ENCODE results near the gene POLG. TPM values are rescaled to one million over a fixed set of nuclear protein-coding genes. Genes with fewer than 3 reads are reported as not detected.
A peak's percentile ranks its signal among the peaks of the same experiment; 100 is the strongest.

POLG gene
- total and polyA plus RNA-seq, 8 donors, result 22.7 to 172 (median 54.7) TPM

DNA sequence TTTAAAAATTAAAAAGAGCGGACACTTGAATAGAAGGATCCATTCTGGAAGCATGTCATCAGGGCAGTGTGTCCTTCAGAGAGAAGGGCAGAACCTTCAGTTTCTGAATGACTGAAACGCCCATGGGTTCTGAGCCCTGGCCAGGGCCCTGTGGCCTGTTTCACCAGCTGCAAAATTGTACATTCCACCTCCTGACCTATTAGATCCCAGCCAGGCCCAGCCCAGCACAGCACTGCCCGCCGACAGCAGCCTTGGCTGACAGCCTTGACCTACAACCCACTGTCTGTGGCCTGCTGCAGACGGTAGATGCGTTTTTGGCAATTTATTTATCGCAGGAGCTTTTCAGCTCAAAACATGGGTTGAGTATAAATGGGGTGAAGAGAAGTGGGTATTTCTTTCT is 5.9 kb upstream of the POLG start:
- Histone ChIP-seq H3K9me3 (no peaks in the 10 kb centered on the region), H3K36me3 (no peaks in the 10 kb centered on the region), H3K4me3 (no peak overlapping the region), H3K27me3 (peaks cover 0 to 27% (median 0%) of the 10 kb centered on the region in 3 donors), H3K4me1 (peaks cover 3 to 4% (median 4%) of the 10 kb centered on the region in 4 donors), H3K27ac (no peak overlapping the region)
- WGBS, 5 donors, result 53 to 68% (median 56%) methylated on average over 7 of the region's 7 CpGs
- intact Hi-C loops (cut with DNase I; ENCODE audit: low total_unique reads), result loop anchor here (10.0 kb wide), 1 partner anchor 106 kb away; no protein-coding TSS in a partner anchor
- no peak for DNase-seq
- TF ChIP-seq POLR2AphosphoS5 (IDR thresholded peaks at IDR 0.05) (no peak), EP300 (IDR thresholded peaks at IDR 0.05) (no peak), POLR2A (IDR thresholded peaks at IDR 0.05) (no peak)
- TF ChIP-seq, protein P1, sequence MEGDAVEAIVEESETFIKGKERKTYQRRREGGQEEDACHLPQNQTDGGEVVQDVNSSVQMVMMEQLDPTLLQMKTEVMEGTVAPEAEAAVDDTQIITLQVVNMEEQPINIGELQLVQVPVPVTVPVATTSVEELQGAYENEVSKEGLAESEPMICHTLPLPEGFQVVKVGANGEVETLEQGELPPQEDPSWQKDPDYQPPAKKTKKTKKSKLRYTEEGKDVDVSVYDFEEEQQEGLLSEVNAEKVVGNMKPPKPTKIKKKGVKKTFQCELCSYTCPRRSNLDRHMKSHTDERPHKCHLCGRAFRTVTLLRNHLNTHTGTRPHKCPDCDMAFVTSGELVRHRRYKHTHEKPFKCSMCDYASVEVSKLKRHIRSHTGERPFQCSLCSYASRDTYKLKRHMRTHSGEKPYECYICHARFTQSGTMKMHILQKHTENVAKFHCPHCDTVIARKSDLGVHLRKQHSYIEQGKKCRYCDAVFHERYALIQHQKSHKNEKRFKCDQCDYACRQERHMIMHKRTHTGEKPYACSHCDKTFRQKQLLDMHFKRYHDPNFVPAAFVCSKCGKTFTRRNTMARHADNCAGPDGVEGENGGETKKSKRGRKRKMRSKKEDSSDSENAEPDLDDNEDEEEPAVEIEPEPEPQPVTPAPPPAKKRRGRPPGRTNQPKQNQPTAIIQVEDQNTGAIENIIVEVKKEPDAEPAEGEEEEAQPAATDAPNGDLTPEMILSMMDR (IDR thresholded peaks at IDR 0.05), result no peak

DNA sequence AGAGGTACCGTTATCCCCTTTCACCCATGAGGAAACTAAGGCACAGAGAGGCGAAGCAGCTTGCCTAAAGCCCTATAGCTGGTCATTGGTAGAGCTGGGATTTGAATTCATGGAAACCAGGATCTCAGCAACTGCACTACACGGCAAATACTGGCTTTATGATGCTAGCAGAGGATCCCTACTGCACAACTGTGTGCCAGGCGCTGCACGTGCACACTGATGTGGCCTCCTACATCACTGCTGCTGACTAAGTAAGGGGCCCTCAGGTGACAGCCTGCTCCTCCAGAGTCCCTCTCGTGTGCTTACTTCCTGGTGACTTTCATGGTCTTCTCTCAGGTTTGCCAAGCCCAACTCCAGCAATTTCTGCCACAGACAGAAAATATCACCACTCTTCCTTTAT is 3.4 kb upstream of the POLG start:
- Histone ChIP-seq H3K27me3 (peaks cover 0 to 4% (median 0%) of the 10 kb centered on the region in 3 donors), H3K27ac (no peak overlapping the region), H3K36me3 (peaks cover 4 to 6% (median 5%) of the 10 kb centered on the region in 4 donors), H3K4me3 (no peak overlapping the region), H3K4me1 (peaks cover 18 to 21% (median 19%) of the 10 kb centered on the region in 4 donors), H3K9me3 (no peaks in the 10 kb centered on the region)
- WGBS, 5 donors, result 72 to 79% (median 75%) methylated on average over 5 to 6 of the region's 6 CpGs
- no peak for DNase-seq
- TF ChIP-seq EP300 (IDR thresholded peaks at IDR 0.05), result no peak
- TF ChIP-seq POLR2AphosphoS5 (IDR thresholded peaks at IDR 0.05), result no peak
- no peak for TF ChIP-seq POLR2A (IDR thresholded peaks at IDR 0.05)
- TF ChIP-seq, protein P1 (IDR thresholded peaks at IDR 0.05), result no peak
- intact Hi-C loops (cut with DNase I; ENCODE audit: low total_unique reads), result no loop called here

DNA sequence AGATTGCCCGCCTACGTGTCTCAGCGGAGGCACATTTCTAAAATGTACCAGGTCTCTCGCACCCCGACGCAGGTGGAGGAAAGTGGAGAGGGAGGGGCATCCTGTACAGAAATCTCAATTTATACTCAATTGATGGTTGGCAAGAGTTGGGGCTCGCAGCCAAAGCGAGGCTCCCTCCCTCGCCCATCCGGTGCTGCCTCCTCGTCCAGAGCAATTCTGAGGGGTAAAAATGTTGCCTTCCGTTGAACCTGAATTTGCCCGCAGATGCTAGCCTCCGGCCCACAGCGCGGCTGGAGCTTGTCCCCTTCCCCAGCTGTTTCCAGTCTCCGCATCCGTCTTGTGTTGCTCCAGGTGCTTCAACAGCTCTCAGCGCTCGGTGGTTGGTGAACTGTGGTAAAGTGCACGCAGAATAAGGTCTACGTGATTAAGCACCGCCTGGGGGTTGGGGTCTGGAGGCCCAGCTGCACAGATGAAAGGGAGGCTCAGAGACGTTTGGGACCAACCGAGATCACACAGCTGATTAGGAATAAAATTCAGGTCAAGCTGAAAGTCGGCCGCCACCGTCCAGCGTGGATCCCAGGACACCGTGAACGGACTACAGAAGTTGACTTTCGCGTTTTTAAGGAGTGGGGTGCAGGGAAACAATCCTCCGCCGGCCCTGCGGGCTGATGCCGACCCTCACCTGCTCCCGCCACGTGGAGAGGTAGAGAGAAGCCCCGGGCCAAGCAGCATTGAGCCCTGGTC is 846 bp upstream of the POLG start:
- TF ChIP-seq POLR2AphosphoS5 (IDR thresholded peaks at IDR 0.05), result no peak
- TF ChIP-seq, protein P1 (IDR thresholded peaks at IDR 0.05), result no peak
- TF ChIP-seq POLR2A (IDR thresholded peaks at IDR 0.05), result no peak
- no peak for TF ChIP-seq EP300 (IDR thresholded peaks at IDR 0.05)
- 4 to 8% (median 7%) methylated on average over 31 to 40 of the region's 40 CpGs for WGBS, 5 donors
- no peaks in the 10 kb centered on the region for H3K27me3 ChIP-seq
- peak overlapping the region; percentile 55 to 94 (median 93) for H3K27ac ChIP-seq
- peaks cover 26 to 32% (median 29%) of the 10 kb centered on the region in 4 donors for H3K36me3 ChIP-seq
- intact Hi-C loops (cut with DNase I; ENCODE audit: low total_unique reads), result no loop called here
- peak overlapping the region; percentile 86 to 99 (median 92) for H3K4me3 ChIP-seq
- DNase-seq, result peak in 1 of 2 donors; percentile 73
- H3K4me1 ChIP-seq, result peaks cover 44 to 46% (median 45%) of the 10 kb centered on the region in 4 donors
- H3K9me3 ChIP-seq, result no peaks in the 10 kb centered on the region

DNA sequence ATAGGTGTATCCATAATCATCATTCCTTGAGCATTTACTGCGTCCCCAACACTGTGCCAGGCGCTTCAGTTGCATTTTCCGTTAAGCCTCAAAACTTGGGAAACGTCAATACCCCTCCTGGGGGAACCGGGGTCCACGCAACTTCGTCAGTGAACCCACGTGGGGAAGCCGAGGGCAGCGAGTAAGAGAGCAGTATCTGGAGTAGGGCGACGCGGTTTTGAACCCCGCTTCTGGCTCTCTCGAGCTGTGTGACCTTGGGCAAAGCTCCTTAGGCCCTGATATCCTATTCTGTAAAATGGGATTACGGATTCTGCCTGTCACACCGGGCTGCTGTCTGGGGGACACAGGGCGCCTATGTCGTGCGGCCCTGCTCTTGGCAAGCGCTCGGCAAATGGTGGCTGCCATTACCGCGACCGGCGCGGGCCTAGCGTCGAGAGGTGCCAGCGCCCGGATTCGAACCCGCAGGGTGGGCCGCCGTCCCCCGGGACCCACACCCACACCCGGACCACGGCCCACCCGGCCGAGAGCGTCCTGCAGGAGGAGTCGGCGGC is 590 bp downstream of the POLG start:
- Histone ChIP-seq H3K4me1 (peaks cover 58 to 61% (median 59%) of the 10 kb centered on the region in 4 donors), H3K4me3 (peak overlapping the region; percentile 86 to 99 (median 92)), H3K27ac (peak overlapping the region; percentile 93 to 94 (median 93)), H3K27me3 (no peaks in the 10 kb centered on the region), H3K36me3 (peaks cover 40 to 46% (median 44%) of the 10 kb centered on the region in 4 donors), H3K9me3 (no peaks in the 10 kb centered on the region)
- no peak for DNase-seq
- WGBS, 5 donors, result 1 to 5% (median 2%) methylated on average over 8 to 43 of the region's 43 CpGs
- TF ChIP-seq POLR2A (IDR thresholded peaks at IDR 0.05) (no peak), EP300 (IDR thresholded peaks at IDR 0.05) (no peak), POLR2AphosphoS5 (IDR thresholded peaks at IDR 0.05) (no peak)
- TF ChIP-seq, protein P1 (IDR thresholded peaks at IDR 0.05), result no peak
- intact Hi-C loops (cut with DNase I; ENCODE audit: low total_unique reads), result no loop called here

Data from stomach (tissue), 9 donors.